Fibroblast of upper back skin (primary cell): Measurements from ENCODE around the gene DNAJC16.
A peak's percentile ranks its signal among the peaks of the same experiment; 100 is the strongest.

Experiments
- DNase-seq: peaks from one replicate; pipeline ENCODE4 v3.0.0-alpha.2; 2013

DNAJC16 gene

GRCh38 chr1:15542388-15543250 is 16.0 kb downstream of the DNAJC16 start:
- DNase-seq = no peak

GRCh38 chr1:15543251-15543588 is 16.6 kb downstream of the DNAJC16 start:
- no peak for DNase-seq

- peak; percentile 61 for DNase-seq
Observed at GRCh38 chr1:15543589-15544568, 17.2 kb downstream of the DNAJC16 start.

GRCh38 chr1:15546641-15547040 is 20.0 kb downstream of the DNAJC16 start:
- DNase-seq = no peak

- no peak for DNase-seq
Observed at GRCh38 chr1:15550573-15550972, 23.9 kb downstream of the DNAJC16 start.

GRCh38 chr1:15557008-15557407 is 30.4 kb downstream of the DNAJC16 start:
- DNase-seq = no peak

GRCh38 chr1:15557594-15557993 is 30.9 kb downstream of the DNAJC16 start:
- no peak for DNase-seq

- DNase-seq = no peak
Observed at GRCh38 chr1:15558516-15558915, 31.9 kb downstream of the DNAJC16 start.

- DNase-seq = no peak
Observed at GRCh38 chr1:15559189-15559810, 32.7 kb downstream of the DNAJC16 start.

- no peak for DNase-seq
Observed at GRCh38 chr1:15568387-15569073, 41.9 kb downstream of the DNAJC16 start.

- no peak for DNase-seq
Observed at GRCh38 chr1:15570861-15571260, 44.2 kb downstream of the DNAJC16 start.

- no peak for DNase-seq
Observed at GRCh38 chr1:15571266-15571665, 44.6 kb downstream of the DNAJC16 start.

- peak; percentile 24 for DNase-seq
Observed at GRCh38 chr1:15573477-15573876, 46.8 kb downstream of the DNAJC16 start.

GRCh38 chr1:15574741-15575140 is 48.1 kb downstream of the DNAJC16 start:
- DNase-seq = no peak

- DNase-seq = no peak
Observed at GRCh38 chr1:15575549-15576150, 49.0 kb downstream of the DNAJC16 start.

- no peak for DNase-seq
Observed at GRCh38 chr1:15577691-15578090, 51.0 kb downstream of the DNAJC16 start.

- no peak for DNase-seq
Observed at GRCh38 chr1:15578921-15579682, 52.5 kb downstream of the DNAJC16 start.

GRCh38 chr1:15579683-15580047 is 53.0 kb downstream of the DNAJC16 start:
- no peak for DNase-seq

- DNase-seq = no peak
Observed at GRCh38 chr1:15583016-15583706, 56.5 kb downstream of the DNAJC16 start.

- peak; percentile 32 for DNase-seq
Observed at GRCh38 chr1:15584489-15585363, 58.1 kb downstream of the DNAJC16 start, which contains the start of gene AGMAT. Gene AGMAT (minus strand): TSS chr1:15585051. CDS start chr1:15584967, 84 bp downstream.
